ENCODE data around the gene IL2.

The IL2 gene
- total RNA-seq = 0 to 0.06 (median 0) reads per million in 18 experiments

- no peak for DNase-seq
Measured at GRCh38 chr4:122456231-122457116, at the start of gene IL2. TSS of gene IL2 (minus strand) at chr4:122456725. CDS start at chr4:122456440, 285 bp downstream.

GRCh38 chr4:122503214-122503613 lies 46.7 kb upstream of the IL2 start:
- no peak for DNase-seq

- no peak for DNase-seq
Measured at GRCh38 chr4:122500852-122501501, 44.5 kb upstream of the IL2 start.

GRCh38 chr4:122489061-122489460 lies 32.5 kb upstream of the IL2 start:
- DNase-seq = no peak

- DNase-seq = no peak
Measured at GRCh38 chr4:122483481-122483880, 27.0 kb upstream of the IL2 start.

GRCh38 chr4:122481766-122482405 lies 25.4 kb upstream of the IL2 start:
- no peak for DNase-seq

GRCh38 chr4:122480655-122481487 lies 24.3 kb upstream of the IL2 start:
- DNase-seq = no peak

- DNase-seq = no peak
Measured at GRCh38 chr4:122479935-122480416, 23.5 kb upstream of the IL2 start.

GRCh38 chr4:122476745-122477144 lies 20.2 kb upstream of the IL2 start:
- DNase-seq = no peak

- DNase-seq = no peak
Measured at GRCh38 chr4:122476126-122476525, 19.6 kb upstream of the IL2 start.

GRCh38 chr4:122475233-122475632 lies 18.7 kb upstream of the IL2 start:
- no peak for DNase-seq

GRCh38 chr4:122469457-122469856 lies 12.9 kb upstream of the IL2 start:
- DNase-seq = no peak

- peak; percentile 39 to 45 for DNase-seq
Measured at GRCh38 chr4:122458625-122459024, 2.1 kb upstream of the IL2 start.

- DNase-seq = no peak
Measured at GRCh38 chr4:122453384-122453995, 3.0 kb downstream of the IL2 start.

GRCh38 chr4:122450847-122451246 lies 5.7 kb downstream of the IL2 start:
- no peak for DNase-seq

GRCh38 chr4:122434285-122434684 lies 22.2 kb downstream of the IL2 start:
- DNase-seq = no peak

GRCh38 chr4:122431351-122431750 lies 25.2 kb downstream of the IL2 start:
- no peak for DNase-seq

GRCh38 chr4:122423246-122423645 lies 33.3 kb downstream of the IL2 start:
- DNase-seq = no peak

GRCh38 chr4:122412547-122412946 lies 44.0 kb downstream of the IL2 start:
- no peak for DNase-seq

- DNase-seq = no peak
Measured at GRCh38 chr4:122403861-122404260, 52.7 kb downstream of the IL2 start.

Measured in inflammatory macrophage (primary cell).